A673 (cell line): ENCODE results near the gene GJB2.

Source experiments
- CTCF ChIP-seq: fragments of 300-800, 200-600 bp; sonication (generic); conservative IDR thresholded peaks from 2 replicates; pipeline ENCODE4 v1.5.1; 2017; ENCODE audit warnings: low read depth, mild to moderate bottlenecking, antibody characterized with exemption, low read length, moderate library complexity, mixed read lengths
- EZH2 ChIP-seq: fragments of 200-600 bp; sonication (generic); IDR thresholded peaks from 2 replicates; pipeline ENCODE4 v1.6.1; 2017; ENCODE audit warnings: borderline replicate concordance, low read depth, mild to moderate bottlenecking, mixed read lengths, antibody characterized with exemption, low read length; ENCODE audit not compliant: poor library complexity, severe bottlenecking

- no peak for TF ChIP-seq CTCF
- no peak for TF ChIP-seq EZH2
These were observed 21.8 kb downstream of the GJB2 start for GRCh38 chr13:20170921-20171320.
